HUES48 (cell line): Measurements from ENCODE around the gene TMEM198.

Experiments used
- H3K27ac ChIP-seq: one replicate; pipeline ENCODE4 v1.7.0; 2013; ENCODE audit warnings: low read depth, low read length, inconsistent platforms
- H3K27me3 ChIP-seq: 2 replicates; pipeline ENCODE4 v1.6.1; 2013; ENCODE audit warnings: mild to moderate bottlenecking, low read length; ENCODE audit not compliant: control insufficient read depth, insufficient read depth
- H3K36me3 ChIP-seq: 2 replicates; pipeline ENCODE4 v1.6.1; 2013; ENCODE audit warnings: low read length; ENCODE audit not compliant: control insufficient read depth, insufficient read depth
- H3K4me1 ChIP-seq: 2 replicates; pipeline ENCODE4 v1.6.1; 2013; ENCODE audit warnings: mild to moderate bottlenecking, low read length; ENCODE audit not compliant: control insufficient read depth, insufficient read depth
- H3K4me3 ChIP-seq: 2 replicates; pipeline ENCODE4 v1.5.1; 2013; ENCODE audit warnings: mild to moderate bottlenecking, low read depth, low read length
- H3K9ac ChIP-seq: 2 replicates; pipeline ENCODE4 v1.6.1; 2013; ENCODE audit warnings: mild to moderate bottlenecking, low read depth, low read length, moderate library complexity
- H3K9me3 ChIP-seq: 2 replicates; pipeline ENCODE4 v1.6.1; 2013; ENCODE audit warnings: low read length; ENCODE audit not compliant: control insufficient read depth, insufficient read depth

TMEM198 gene

DNA sequence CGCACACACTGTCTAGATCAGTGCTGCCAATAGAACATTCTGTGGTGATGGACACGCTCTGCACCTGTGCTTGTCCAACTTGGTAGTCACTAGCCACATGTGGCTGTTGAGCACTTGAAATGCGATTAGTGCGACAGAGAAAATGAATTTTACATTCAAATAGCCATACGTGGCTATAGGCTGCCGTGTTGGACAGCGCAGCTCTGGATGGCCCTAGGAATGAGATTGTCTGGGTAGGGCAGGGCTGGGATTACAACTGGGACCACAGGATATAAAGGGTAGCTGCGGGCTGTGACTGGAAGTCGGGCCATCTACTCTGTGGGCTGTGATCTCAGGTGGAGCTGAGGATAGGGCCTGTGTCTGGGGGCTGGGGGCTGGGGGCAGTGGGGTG is 24.3 kb upstream of the TMEM198 start:
- no peaks in the 10 kb centered on the region for H3K36me3 ChIP-seq
- no peak overlapping the region for H3K9ac ChIP-seq
- H3K27ac ChIP-seq, result no peak overlapping the region

DNA sequence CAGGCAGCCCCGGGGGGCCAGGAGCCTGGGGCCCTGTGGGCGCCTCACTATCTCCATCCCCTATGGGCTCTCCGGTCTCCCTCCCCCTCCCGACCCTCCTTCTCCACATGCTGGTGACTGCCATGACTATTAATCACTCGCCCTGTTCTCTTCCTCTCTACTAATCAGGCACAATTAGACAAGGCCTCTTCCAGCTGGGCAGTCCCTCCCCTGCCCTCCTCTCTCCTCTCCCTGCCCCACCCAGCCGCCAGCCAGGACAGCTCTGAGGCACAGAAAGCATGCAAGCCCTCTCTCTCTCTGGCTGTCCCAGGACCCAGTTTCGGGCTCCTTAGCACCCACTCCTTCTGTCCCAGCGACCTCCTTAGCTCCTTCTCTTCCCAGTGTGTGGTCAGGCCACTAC is 23.7 kb upstream of the TMEM198 start:
- H3K9me3 ChIP-seq, result no peaks in the 10 kb centered on the region
- no peaks in the 10 kb centered on the region for H3K36me3 ChIP-seq
- H3K4me3 ChIP-seq, result no peak overlapping the region
- H3K27me3 ChIP-seq, result peaks cover 34% of the 10 kb centered on the region
- H3K9ac ChIP-seq, result no peak overlapping the region
- H3K27ac ChIP-seq, result no peak overlapping the region
- peaks cover 18% of the 10 kb centered on the region for H3K4me1 ChIP-seq

More for the DNA sequence above, 24.3 kb upstream of the TMEM198 start:
- Histone ChIP-seq H3K27me3 (peaks cover 38% of the 10 kb centered on the region), H3K4me3 (no peak overlapping the region), H3K4me1 (peaks cover 18% of the 10 kb centered on the region), H3K9me3 (no peaks in the 10 kb centered on the region)

DNA sequence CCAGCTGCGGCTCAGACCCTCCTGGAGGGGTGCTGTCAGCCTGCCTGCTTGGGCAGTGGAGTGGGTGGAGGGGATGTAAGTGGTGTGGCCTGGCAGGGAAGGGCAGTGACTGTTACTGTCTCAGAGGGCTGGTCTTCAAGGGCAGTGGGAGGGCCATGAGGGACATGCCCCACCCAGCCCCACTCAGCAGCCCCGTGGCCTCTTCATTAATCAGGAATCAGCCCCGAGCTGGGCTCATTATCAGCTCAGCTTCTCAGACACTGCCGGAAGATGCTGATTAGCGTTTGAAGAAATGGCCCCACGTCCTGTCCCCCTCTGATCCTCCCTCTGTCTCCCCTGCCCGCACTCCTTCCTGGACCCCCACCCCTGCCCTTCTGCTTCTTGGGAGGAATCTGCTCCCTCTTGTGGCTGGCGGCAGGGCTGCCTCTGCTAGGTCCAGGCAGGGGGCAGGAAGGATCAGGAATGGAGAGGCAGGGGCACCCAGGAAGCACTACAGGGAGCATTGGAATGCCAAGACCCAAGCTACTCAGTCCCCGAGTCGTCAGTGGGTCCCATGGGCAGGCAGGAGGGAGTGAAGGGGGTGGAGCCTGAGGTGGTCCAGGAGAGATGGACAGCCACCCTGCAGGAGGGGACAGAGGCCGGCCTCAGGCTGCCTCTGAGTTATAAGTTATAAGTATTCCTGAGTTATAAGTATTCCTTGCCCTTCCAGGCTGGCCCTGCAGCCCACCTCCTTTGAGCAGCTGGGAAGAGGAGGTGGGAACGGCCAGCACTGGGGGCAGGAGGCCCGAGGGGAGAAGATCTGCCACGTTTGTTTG is 22.6 kb upstream of the TMEM198 start:
- H3K27me3 ChIP-seq, result peaks cover 23% of the 10 kb centered on the region
- H3K36me3 ChIP-seq, result no peaks in the 10 kb centered on the region
- H3K27ac ChIP-seq, result peak overlapping the region; percentile 46
- H3K4me3 ChIP-seq, result no peak overlapping the region; the same call in 1 of the 2 replicates
- H3K4me1 ChIP-seq, result peaks cover 18% of the 10 kb centered on the region
- no peak overlapping the region for H3K9ac ChIP-seq
- no peaks in the 10 kb centered on the region for H3K9me3 ChIP-seq

DNA sequence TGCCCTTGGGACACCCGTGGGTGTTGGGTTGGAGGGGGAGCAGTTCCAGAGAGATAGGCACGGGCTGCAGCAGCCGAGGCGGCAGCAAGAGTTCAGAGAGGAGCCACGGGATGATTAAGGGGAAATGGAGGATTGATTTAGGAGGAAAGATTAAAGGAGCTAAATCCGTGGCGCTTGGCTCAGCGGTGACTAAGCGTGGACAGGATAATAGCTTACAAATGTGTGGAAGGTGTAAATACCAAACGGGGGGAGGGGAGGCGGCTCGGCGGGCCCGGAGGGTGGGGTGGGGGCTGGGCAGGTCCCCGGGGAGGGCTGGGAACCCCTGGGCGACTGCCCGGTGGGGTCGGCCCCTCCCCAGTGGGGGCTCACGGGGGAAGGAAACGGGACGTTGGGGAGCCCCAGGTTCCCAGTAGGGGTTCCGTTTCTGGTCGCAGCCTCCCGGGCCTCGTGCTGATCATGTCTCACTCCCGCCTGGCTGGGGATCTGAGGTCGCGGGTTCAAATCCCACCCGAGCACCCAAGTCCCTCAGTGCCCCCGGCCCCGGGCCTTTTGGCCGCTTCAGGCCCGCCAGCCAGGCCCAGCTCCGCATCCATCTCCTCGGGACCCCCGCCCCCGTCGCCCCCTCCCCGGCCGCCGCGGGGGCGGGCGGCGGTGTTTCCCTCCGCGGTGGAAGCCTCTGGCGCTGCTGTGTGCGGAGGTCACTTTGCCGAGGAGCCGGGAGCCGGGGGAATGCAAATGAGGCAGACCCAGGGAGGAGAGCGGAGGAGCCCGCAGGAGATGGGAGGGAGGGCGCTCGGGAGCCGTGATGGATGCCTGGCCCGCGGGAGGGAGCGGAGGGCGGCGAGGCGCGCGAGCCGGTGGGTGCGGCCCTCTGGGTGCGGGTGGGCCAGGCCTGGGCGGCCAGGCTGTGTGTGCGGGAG is 21.5 kb upstream of the TMEM198 start:
- H3K4me3 ChIP-seq, result peak overlapping the region; percentile 62
- no peaks in the 10 kb centered on the region for H3K36me3 ChIP-seq
- peak overlapping the region; percentile 46 for H3K27ac ChIP-seq
- no peak overlapping the region for H3K9ac ChIP-seq
- H3K9me3 ChIP-seq, result no peaks in the 10 kb centered on the region
- peaks cover 18% of the 10 kb centered on the region for H3K4me1 ChIP-seq
- H3K27me3 ChIP-seq, result peaks cover 21% of the 10 kb centered on the region

GRCh38 chr2:219523031-219523671 is 20.7 kb upstream of the TMEM198 start:
- H3K9ac ChIP-seq, result no peak overlapping the region; the same call in 1 of the 2 replicates

GRCh38 chr2:219524817-219525216 is 19.0 kb upstream of the TMEM198 start:
- no peak overlapping the region for H3K27ac ChIP-seq
- peaks cover 18% of the 10 kb centered on the region for H3K4me1 ChIP-seq
- no peaks in the 10 kb centered on the region for H3K9me3 ChIP-seq
- H3K4me3 ChIP-seq, result no peak overlapping the region
- H3K36me3 ChIP-seq, result no peaks in the 10 kb centered on the region
- H3K9ac ChIP-seq, result no peak overlapping the region
- H3K27me3 ChIP-seq, result peaks cover 30% of the 10 kb centered on the region

More at GRCh38 chr2:219523031-219523671, 20.7 kb upstream of the TMEM198 start:
- no peaks in the 10 kb centered on the region for H3K9me3 ChIP-seq
- peak overlapping the region; percentile 23 for H3K27ac ChIP-seq
- peaks cover 20% of the 10 kb centered on the region for H3K27me3 ChIP-seq
- H3K4me1 ChIP-seq, result peaks cover 18% of the 10 kb centered on the region
- peak overlapping the region; percentile 62 for H3K4me3 ChIP-seq
- H3K36me3 ChIP-seq, result no peaks in the 10 kb centered on the region

GRCh38 chr2:219525533-219526232 is 18.1 kb upstream of the TMEM198 start:
- Histone ChIP-seq H3K9ac (no peak overlapping the region), H3K27me3 (peaks cover 37% of the 10 kb centered on the region), H3K27ac (no peak overlapping the region), H3K4me3 (no peak overlapping the region), H3K36me3 (no peaks in the 10 kb centered on the region), H3K4me1 (peaks cover 14% of the 10 kb centered on the region), H3K9me3 (no peaks in the 10 kb centered on the region)

GRCh38 chr2:219526320-219527075 is 17.3 kb upstream of the TMEM198 start:
- Histone ChIP-seq H3K4me3 (no peak overlapping the region), H3K36me3 (no peaks in the 10 kb centered on the region), H3K4me1 (peaks cover 12% of the 10 kb centered on the region), H3K27ac (no peak overlapping the region), H3K9ac (no peak overlapping the region), H3K9me3 (no peaks in the 10 kb centered on the region), H3K27me3 (peaks cover 38% of the 10 kb centered on the region)

GRCh38 chr2:219527076-219527394 is 16.8 kb upstream of the TMEM198 start:
- Histone ChIP-seq H3K4me1 (peaks cover 6% of the 10 kb centered on the region; the same call in 1 of the 2 replicates), H3K36me3 (no peaks in the 10 kb centered on the region), H3K9ac (no peak overlapping the region), H3K27ac (no peak overlapping the region), H3K27me3 (peaks cover 38% of the 10 kb centered on the region), H3K4me3 (no peak overlapping the region), H3K9me3 (no peaks in the 10 kb centered on the region)

GRCh38 chr2:219527472-219527871 is 16.4 kb upstream of the TMEM198 start:
- Histone ChIP-seq H3K9ac (no peak overlapping the region), H3K4me1 (peaks cover 6% of the 10 kb centered on the region; the same call in 1 of the 2 replicates), H3K4me3 (no peak overlapping the region), H3K36me3 (no peaks in the 10 kb centered on the region), H3K9me3 (no peaks in the 10 kb centered on the region), H3K27ac (no peak overlapping the region), H3K27me3 (peaks cover 38% of the 10 kb centered on the region)
